Hepatocyte (in vitro differentiated cells): Measurements from ENCODE around the gene GID8. TPM values are rescaled to one million over a fixed set of nuclear protein-coding genes. Genes with fewer than 3 reads are reported as not detected.

Experiments
- DNase-seq: peaks from one replicate; pipeline ENCODE4 v3.0.0-alpha.2; 2016; ENCODE audit warnings: low spot score
- H2AFZ ChIP-seq: fragments of 200-600 bp; sonication (generic); 2 replicates; pipeline ENCODE4 v1.6.0; 2016; ENCODE audit warnings: antibody characterized with exemption, mild to moderate bottlenecking
- H3K27ac ChIP-seq: fragments of 200-600 bp; sonication (generic); 2 replicates; pipeline ENCODE4 v1.5.1; 2016; ENCODE audit warnings: mild to moderate bottlenecking
- H3K27me3 ChIP-seq: fragments of 200-600 bp; sonication (generic); 2 replicates; pipeline ENCODE4 v1.6.1; 2016
- H3K36me3 ChIP-seq: fragments of 200-600 bp; sonication (generic); replicated peaks from 2 replicates; pipeline ENCODE4 v1.5.1; 2016; ENCODE audit warnings: low read depth; ENCODE audit not compliant: insufficient read depth
- H3K4me1 ChIP-seq: fragments of 200-600 bp; sonication (generic); 2 replicates; pipeline ENCODE4 v1.5.1; 2016; ENCODE audit warnings: mild to moderate bottlenecking, moderate library complexity; ENCODE audit not compliant: insufficient read depth
- H3K4me2 ChIP-seq: fragments of 200-600 bp; sonication (generic); 2 replicates; pipeline ENCODE4 v1.6.0; 2016
- H3K4me3 ChIP-seq: fragments of 200-600 bp; sonication (generic); 2 replicates; pipeline ENCODE4 v1.5.1; 2016; ENCODE audit warnings: mild to moderate bottlenecking
- H3K79me2 ChIP-seq: fragments of 200-600 bp; sonication (generic); 2 replicates; pipeline ENCODE4 v1.6.0; 2017; ENCODE audit warnings: mild to moderate bottlenecking
- H3K9me2 ChIP-seq: fragments of 200-600 bp; sonication (generic); replicated peaks from 2 replicates; pipeline ENCODE4 v1.6.0; 2017; ENCODE audit warnings: mild to moderate bottlenecking; ENCODE audit not compliant: insufficient read depth
- H3K9me3 ChIP-seq: fragments of 200-600 bp; sonication (generic); 2 replicates; pipeline ENCODE4 v1.5.1; 2016; ENCODE audit warnings: low read depth, mild to moderate bottlenecking
- H4K20me1 ChIP-seq: fragments of 200-600 bp; sonication (generic); 2 replicates; pipeline ENCODE4 v1.6.0; 2016; ENCODE audit warnings: mild to moderate bottlenecking; ENCODE audit not compliant: insufficient read depth, poor library complexity, severe bottlenecking
- CTCF ChIP-seq: fragments of 200-600 bp; sonication (generic); IDR thresholded peaks from 2 replicates; pipeline ENCODE4 v1.5.1; 2016; ENCODE audit warnings: antibody characterized with exemption, mild to moderate bottlenecking; ENCODE audit not compliant: poor library complexity
- EZH2 ChIP-seq: fragments of 200-600 bp; sonication (generic); IDR thresholded peaks from 2 replicates; pipeline ENCODE4 v1.6.1; 2016; ENCODE audit warnings: antibody characterized with exemption, mild to moderate bottlenecking, borderline replicate concordance
- EZH2phosphoT487 ChIP-seq: fragments of 200-600 bp; sonication (generic); IDR thresholded peaks from one replicate; pipeline ENCODE4 v1.6.1; 2018; ENCODE audit warnings: antibody characterized with exemption, mild to moderate bottlenecking, low read depth, moderate library complexity; ENCODE audit not compliant: unreplicated experiment, severe bottlenecking
- WGBS: methylation state at CpG from one replicate; pipeline ENCODE4 v1.1.6; 2016; ENCODE audit warnings: low lambda C conversion rate; ENCODE audit errors: missing lambda C conversion rate; 5-methylcytosine and 5-hydroxymethylcytosine counted together
- polyA plus RNA-seq: library from polyadenylated mRNA; unstranded; fragments of >200 nt; fragmentation: Nextera tagmentation; extraction: Ambion mirVana; gene quantifications from 2 replicates; pipeline ENCODE4 v1.2.1, GENCODE V29; 2016
- total RNA-seq: library from RNA; depleted of rRNA; stranded (reverse); fragments of >200 nt; gene quantifications from 2 replicates; pipeline ENCODE4 v1.2.3, GENCODE V29; 2014

GID8 gene
- total and polyA plus RNA-seq, 2 experiments from 2014 or later: 16.5 to 35.4 TPM

DNA sequence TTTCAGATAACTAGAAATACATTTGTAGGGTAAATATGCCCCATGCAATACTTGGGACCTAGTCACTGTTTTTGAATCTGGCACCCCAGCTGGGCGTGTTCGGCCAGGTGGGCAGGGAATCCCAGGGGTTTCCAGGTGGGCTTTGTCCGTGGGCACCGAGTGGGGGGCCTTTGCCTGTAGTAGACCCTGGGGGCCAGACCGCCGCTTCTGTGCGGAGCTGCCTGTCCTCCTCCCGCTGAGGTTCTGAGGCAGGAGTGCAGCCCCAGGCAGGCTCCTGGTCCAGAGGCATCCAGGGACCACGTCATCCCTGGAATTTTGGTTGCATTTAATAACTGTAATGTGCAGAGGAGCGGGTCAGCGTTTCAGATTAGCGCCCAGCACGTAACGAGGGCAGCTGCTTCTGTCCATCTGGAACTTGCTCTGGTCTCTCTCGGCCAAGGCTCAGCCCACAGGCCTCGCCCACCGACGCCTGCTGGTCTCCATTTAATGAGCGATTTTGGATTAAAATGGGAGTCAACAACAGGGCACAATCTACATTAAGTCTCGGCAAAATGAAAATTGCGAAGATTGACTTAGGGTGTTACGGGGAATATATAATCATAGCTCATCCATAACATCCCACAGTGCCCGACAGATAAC is 56.0 kb downstream of the GID8 start:
- Histone ChIP-seq H3K36me3 (no peaks in the 10 kb centered on the region), H3K4me1 (no peaks in the 10 kb centered on the region), H3K27ac (no peak overlapping the region), H3K4me2 (no peak overlapping the region), H3K79me2 (no peaks in the 10 kb centered on the region), H3K27me3 (peaks cover 20% of the 10 kb centered on the region), H3K9me2 (no peaks in the 10 kb centered on the region), H3K9me3 (no peaks in the 10 kb centered on the region), H2AFZ (no peak overlapping the region), H3K4me3 (no peak overlapping the region), H4K20me1 (no peaks in the 10 kb centered on the region)
- no peak for TF ChIP-seq EZH2phosphoT487
- TF ChIP-seq CTCF: no peak
- TF ChIP-seq EZH2: no peak
- WGBS: 89% methylated on average over 23 of the region's 23 CpGs
- DNase-seq: no peak

GRCh38 chr20:62994869-62995281 is 56.9 kb downstream of the GID8 start:
- H3K27me3 ChIP-seq: peaks cover 23% of the 10 kb centered on the region
- no peak for TF ChIP-seq CTCF
- no peak for TF ChIP-seq EZH2phosphoT487
- no peaks in the 10 kb centered on the region for H3K79me2 ChIP-seq
- H4K20me1 ChIP-seq: no peaks in the 10 kb centered on the region
- no peak overlapping the region for H3K4me2 ChIP-seq
- no peaks in the 10 kb centered on the region for H3K9me3 ChIP-seq
- no peaks in the 10 kb centered on the region for H3K36me3 ChIP-seq
- WGBS: 80% methylated on average over 19 of the region's 19 CpGs
- H3K4me3 ChIP-seq: no peak overlapping the region
- no peak overlapping the region for H3K27ac ChIP-seq
- DNase-seq: no peak
- H2AFZ ChIP-seq: no peak overlapping the region
- H3K9me2 ChIP-seq: no peaks in the 10 kb centered on the region
- no peaks in the 10 kb centered on the region for H3K4me1 ChIP-seq

- peaks cover 29% of the 10 kb centered on the region for H3K27me3 ChIP-seq
- H3K4me1 ChIP-seq: no peaks in the 10 kb centered on the region
- no peaks in the 10 kb centered on the region for H3K36me3 ChIP-seq
- no peak overlapping the region for H3K4me2 ChIP-seq
- no peak for DNase-seq
- H2AFZ ChIP-seq: no peak overlapping the region
- no peak for TF ChIP-seq EZH2phosphoT487
- H3K9me2 ChIP-seq: no peaks in the 10 kb centered on the region
- H3K79me2 ChIP-seq: no peaks in the 10 kb centered on the region
- WGBS: 76% methylated on average over 11 of the region's 11 CpGs
- no peak overlapping the region for H3K4me3 ChIP-seq
- no peak overlapping the region for H3K27ac ChIP-seq
- H4K20me1 ChIP-seq: no peaks in the 10 kb centered on the region
- H3K9me3 ChIP-seq: no peaks in the 10 kb centered on the region
Observed at GRCh38 chr20:62995481-62995880, 57.5 kb downstream of the GID8 start.

- DNase-seq: no peak
- Histone ChIP-seq H3K36me3 (no peaks in the 10 kb centered on the region), H2AFZ (no peak overlapping the region), H3K27me3 (peaks cover 30% of the 10 kb centered on the region), H3K4me2 (no peak overlapping the region), H3K4me3 (no peak overlapping the region), H4K20me1 (no peaks in the 10 kb centered on the region), H3K9me2 (no peaks in the 10 kb centered on the region), H3K27ac (no peak overlapping the region), H3K79me2 (no peaks in the 10 kb centered on the region), H3K4me1 (no peaks in the 10 kb centered on the region), H3K9me3 (no peaks in the 10 kb centered on the region)
- TF ChIP-seq CTCF (no peak), EZH2 (no peak), EZH2phosphoT487 (no peak)
- WGBS: 83% methylated on average over 25 of the region's 25 CpGs
Observed at GRCh38 chr20:62995898-62996595, 58.1 kb downstream of the GID8 start.
